Mesothelial cell of epicardium (in vitro differentiated cells): ENCODE data around the gene ZMYM2. TPM values are rescaled to one million over a fixed set of nuclear protein-coding genes. Genes with fewer than 3 reads are reported as not detected.

Source experiments
- DNase-seq, 2 experiments: peaks; one replicate each; pipeline ENCODE4 v3.0.0; 2021; ENCODE audit warnings: low spot score in 2 of 2; ENCODE audit not compliant: unreplicated experiment in 2 of 2
- H3K27ac Mint-ChIP-seq: 2 replicates; pipeline ENCODE4 v1.8.0; 2021; ENCODE audit warnings: mixed read lengths
- H3K27me3 Mint-ChIP-seq: 2 replicates; pipeline ENCODE4 v1.8.0; 2021; ENCODE audit warnings: low read depth, mixed read lengths
- H3K36me3 Mint-ChIP-seq: 2 replicates; pipeline ENCODE4 v1.8.0; 2021; ENCODE audit warnings: mixed read lengths
- H3K4me1 Mint-ChIP-seq: 2 replicates; pipeline ENCODE4 v1.8.0; 2021; ENCODE audit warnings: mixed read lengths
- H3K4me3 Mint-ChIP-seq: 2 replicates; pipeline ENCODE4 v1.8.0; 2021; ENCODE audit warnings: mild to moderate bottlenecking, moderate library complexity, mixed read lengths
- H3K9me3 Mint-ChIP-seq: 2 replicates; pipeline ENCODE4 v1.8.0; 2021; ENCODE audit warnings: mixed read lengths
- total RNA-seq: library from RNA; stranded (reverse); gene quantifications from 3 replicates; pipeline ENCODE4 v1.2.1, GENCODE V29; 2021
- TF ChIP-seq, protein P1 (sequence below): fragments of 200-600 bp; sonication (generic); IDR thresholded peaks from one replicate; pipeline ENCODE4 v1.5.0; 2021; ENCODE audit warnings: antibody characterized with exemption; ENCODE audit not compliant: unreplicated experiment

ZMYM2 gene
- total RNA-seq, 1 donor from 2014 or later: 208 TPM

DNA sequence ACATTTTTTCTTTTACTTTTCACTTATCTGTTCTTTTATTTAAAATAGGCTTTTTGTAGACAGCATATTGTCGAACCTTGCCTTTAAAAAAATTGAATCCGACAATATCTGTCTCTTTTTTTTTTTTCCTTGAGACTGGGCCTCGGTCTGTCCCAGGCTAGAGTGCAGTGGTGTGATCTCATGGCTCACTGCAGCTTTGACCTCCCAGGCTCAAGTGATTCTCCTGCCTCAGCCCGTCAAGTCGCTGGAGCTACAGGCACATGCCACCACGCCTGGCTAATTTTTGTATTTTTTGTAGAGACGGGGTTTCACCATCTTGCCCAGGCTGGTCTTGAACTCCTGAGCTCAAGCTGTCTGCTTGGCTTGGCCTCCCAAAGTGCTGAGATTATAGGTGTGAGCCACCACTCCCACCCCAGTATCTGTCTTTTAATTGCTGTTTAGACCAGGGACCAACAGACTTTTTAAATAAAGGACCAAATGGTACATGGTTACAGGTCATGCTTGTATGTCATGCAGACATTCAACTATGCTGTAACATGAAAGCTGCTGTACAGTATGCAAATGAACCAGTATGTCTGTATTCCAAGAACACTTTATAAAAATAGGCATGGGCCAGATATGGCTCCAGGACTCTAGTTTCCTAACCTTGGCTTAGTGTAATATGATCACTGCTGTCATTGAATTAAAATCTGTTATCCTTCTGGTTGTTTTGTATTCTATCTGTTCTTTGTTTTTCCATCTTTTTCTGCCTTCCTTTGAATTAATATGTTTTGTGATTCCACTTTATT, 122.0 kb downstream of the ZMYM2 start:
- Mint-ChIP-seq H3K4me3 (no peak overlapping the region), H3K9me3 (no peaks in the 10 kb centered on the region), H3K36me3 (peaks cover 24% of the 10 kb centered on the region), H3K4me1 (no peaks in the 10 kb centered on the region), H3K27me3 (no peaks in the 10 kb centered on the region), H3K27ac (peak overlapping the region; percentile 25)
- TF ChIP-seq, protein P1, sequence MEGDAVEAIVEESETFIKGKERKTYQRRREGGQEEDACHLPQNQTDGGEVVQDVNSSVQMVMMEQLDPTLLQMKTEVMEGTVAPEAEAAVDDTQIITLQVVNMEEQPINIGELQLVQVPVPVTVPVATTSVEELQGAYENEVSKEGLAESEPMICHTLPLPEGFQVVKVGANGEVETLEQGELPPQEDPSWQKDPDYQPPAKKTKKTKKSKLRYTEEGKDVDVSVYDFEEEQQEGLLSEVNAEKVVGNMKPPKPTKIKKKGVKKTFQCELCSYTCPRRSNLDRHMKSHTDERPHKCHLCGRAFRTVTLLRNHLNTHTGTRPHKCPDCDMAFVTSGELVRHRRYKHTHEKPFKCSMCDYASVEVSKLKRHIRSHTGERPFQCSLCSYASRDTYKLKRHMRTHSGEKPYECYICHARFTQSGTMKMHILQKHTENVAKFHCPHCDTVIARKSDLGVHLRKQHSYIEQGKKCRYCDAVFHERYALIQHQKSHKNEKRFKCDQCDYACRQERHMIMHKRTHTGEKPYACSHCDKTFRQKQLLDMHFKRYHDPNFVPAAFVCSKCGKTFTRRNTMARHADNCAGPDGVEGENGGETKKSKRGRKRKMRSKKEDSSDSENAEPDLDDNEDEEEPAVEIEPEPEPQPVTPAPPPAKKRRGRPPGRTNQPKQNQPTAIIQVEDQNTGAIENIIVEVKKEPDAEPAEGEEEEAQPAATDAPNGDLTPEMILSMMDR: no peak
- no peak for DNase-seq

DNA sequence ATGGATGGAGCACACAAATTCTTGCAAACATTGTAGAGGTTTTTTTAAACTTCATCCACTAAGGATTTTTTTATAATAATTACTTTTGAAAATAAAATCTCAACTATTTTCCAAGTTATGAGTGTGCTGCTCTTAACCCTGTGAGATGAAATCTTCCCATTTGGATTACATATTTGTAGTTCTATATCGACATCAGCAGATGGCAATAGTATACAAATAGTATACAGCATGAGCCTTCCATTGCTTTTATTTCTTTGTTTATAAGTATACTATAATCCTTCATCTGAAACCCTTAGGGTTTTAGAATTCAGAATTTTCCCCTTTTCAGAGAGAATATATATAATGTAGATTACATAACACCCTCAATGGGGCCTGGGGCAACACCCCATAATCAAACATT, 131.8 kb downstream of the ZMYM2 start:
- H3K27me3 Mint-ChIP-seq: no peaks in the 10 kb centered on the region
- H3K4me3 Mint-ChIP-seq: no peak overlapping the region
- DNase-seq: no peak
- H3K4me1 Mint-ChIP-seq: no peaks in the 10 kb centered on the region
- H3K27ac Mint-ChIP-seq: no peak overlapping the region
- TF ChIP-seq, protein P1: no peak
- H3K9me3 Mint-ChIP-seq: no peaks in the 10 kb centered on the region
- peaks cover 9% of the 10 kb centered on the region for H3K36me3 Mint-ChIP-seq

DNA sequence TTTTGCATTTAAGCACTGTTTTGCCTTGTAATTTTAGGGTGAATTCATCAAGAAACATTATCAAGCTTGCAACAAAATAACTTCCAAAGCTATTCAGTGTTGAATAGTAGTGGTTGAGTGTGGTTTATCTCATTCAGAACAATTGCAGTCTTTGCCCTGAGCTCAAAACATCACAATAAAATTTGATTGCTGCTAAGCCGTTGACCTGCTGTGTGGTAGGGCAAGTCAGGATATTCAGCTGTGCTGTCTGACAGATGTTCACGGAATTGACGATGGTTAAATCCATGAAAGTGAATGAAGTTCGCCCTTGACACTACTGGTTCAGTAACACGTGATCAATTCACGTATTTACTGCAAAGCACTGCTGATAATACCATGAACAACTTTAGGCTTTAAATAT, 135.4 kb downstream of the ZMYM2 start:
- Mint-ChIP-seq H3K9me3 (no peaks in the 10 kb centered on the region), H3K27me3 (peaks cover 8% of the 10 kb centered on the region), H3K4me1 (peaks cover 1% of the 10 kb centered on the region), H3K4me3 (no peak overlapping the region), H3K36me3 (no peaks in the 10 kb centered on the region), H3K27ac (no peak overlapping the region)
- no peak for DNase-seq
- TF ChIP-seq, protein P1: no peak

DNA sequence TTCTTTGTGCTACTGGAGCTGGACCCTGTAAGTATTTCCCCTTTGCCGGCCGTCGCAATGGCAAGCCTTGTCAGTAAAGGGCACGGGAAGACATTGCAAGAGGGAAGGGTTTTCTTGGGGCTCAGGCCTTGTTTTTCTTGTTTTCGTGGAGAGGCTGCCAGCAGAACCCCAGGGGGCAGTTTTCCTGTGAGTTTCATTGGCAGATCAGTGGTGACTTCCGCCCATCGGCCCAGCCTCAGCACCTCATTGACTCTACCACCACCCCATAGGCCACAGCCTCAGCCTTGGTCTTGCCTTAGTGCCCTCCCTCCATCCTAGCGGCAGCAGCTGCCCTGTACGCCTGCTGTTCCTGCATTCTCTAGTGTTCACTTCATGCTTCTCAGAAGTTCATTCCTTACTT, 140.8 kb downstream of the ZMYM2 start:
- H3K4me1 Mint-ChIP-seq: peaks cover 10% of the 10 kb centered on the region
- TF ChIP-seq, protein P1: no peak
- H3K27me3 Mint-ChIP-seq: peaks cover 15% of the 10 kb centered on the region

DNA sequence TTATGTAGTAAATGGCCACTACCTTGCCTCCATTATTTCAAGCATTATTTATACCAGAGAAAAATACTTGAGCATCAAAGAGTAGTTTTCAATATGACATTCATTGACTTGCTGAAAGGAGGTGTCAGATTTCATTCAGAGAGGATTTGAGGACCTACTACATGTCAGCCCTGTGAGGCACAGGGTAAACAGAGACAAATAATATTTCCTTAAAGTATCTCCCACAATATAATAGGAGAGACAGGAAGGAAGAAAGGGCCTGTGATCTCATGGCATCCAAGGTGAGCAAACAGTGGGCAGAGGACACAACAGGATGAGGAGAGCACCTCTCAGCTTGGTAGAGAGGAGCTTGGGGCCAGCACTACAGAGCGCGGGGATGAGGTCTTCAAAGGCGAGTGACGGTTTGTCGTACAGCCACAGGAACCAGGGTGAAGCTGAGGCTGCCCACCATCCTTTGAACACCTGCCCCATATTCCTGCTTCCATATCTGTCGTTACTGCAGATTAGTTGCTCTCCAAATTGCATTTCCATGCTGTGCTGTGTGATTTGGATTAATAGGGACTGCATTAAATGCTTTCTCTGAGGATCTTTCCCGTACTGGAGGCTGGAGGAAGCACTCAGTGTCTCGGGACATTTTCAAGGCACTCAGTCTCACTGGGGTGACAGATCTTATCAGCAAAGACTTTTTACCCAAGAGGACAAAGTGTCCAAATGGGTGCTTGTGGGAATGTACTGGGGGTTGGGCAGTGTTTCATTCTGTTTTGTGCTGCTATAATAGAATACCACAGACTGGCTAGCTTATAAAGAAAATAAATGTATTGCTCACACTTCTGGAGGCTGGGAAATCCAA, 143.2 kb downstream of the ZMYM2 start:
- Mint-ChIP-seq H3K9me3 (no peaks in the 10 kb centered on the region), H3K36me3 (no peaks in the 10 kb centered on the region), H3K27ac (no peak overlapping the region), H3K4me3 (no peak overlapping the region), H3K4me1 (peaks cover 16% of the 10 kb centered on the region), H3K27me3 (peaks cover 22% of the 10 kb centered on the region)
- TF ChIP-seq, protein P1: no peak
- DNase-seq: no peak

More for the DNA sequence above, 140.8 kb downstream of the ZMYM2 start:
- H3K9me3 Mint-ChIP-seq: no peaks in the 10 kb centered on the region
- H3K36me3 Mint-ChIP-seq: no peaks in the 10 kb centered on the region
- no peak for DNase-seq
- H3K27ac Mint-ChIP-seq: no peak overlapping the region
- no peak overlapping the region for H3K4me3 Mint-ChIP-seq
